Loucy (cell line): ENCODE measurements around the gene NOL6.
A peak's percentile ranks its signal among the peaks of the same experiment; 100 is the strongest.

Experiments used
- H2AFZ ChIP-seq: fragments of 200-600 bp; sonication (generic); 2 replicates; pipeline ENCODE4 v1.6.0; 2016; ENCODE audit warnings: antibody characterized with exemption, mild to moderate bottlenecking, low read length, moderate library complexity
- H3F3A ChIP-seq: fragments of 200-600 bp; 2 replicates; pipeline ENCODE4 v1.6.0; 2016; ENCODE audit warnings: antibody characterized with exemption, low read depth, mild to moderate bottlenecking
- H3K27me3 ChIP-seq: fragments of 200-600 bp; sonication (generic); 2 replicates; pipeline ENCODE4 v1.6.1; 2014; ENCODE audit warnings: low read length, mild to moderate bottlenecking; ENCODE audit not compliant: insufficient read depth, poor library complexity, severe bottlenecking
- H3K36me3 ChIP-seq: fragments of 200-600 bp; sonication (generic); 2 replicates; pipeline ENCODE4 v1.6.1; 2016; ENCODE audit warnings: low read length; ENCODE audit not compliant: insufficient read depth
- H3K4me1 ChIP-seq: fragments of 200-600 bp; sonication (generic); 2 replicates; pipeline ENCODE4 v1.5.1; 2014; ENCODE audit warnings: low read length, mild to moderate bottlenecking; ENCODE audit not compliant: insufficient read depth, poor library complexity, severe bottlenecking
- H3K4me2 ChIP-seq: fragments of 200-600 bp; sonication (generic); 2 replicates; pipeline ENCODE4 v1.6.0; 2014; ENCODE audit warnings: antibody characterized with exemption, low read length, low read depth, mild to moderate bottlenecking; ENCODE audit not compliant: poor library complexity, severe bottlenecking
- H3K4me3 ChIP-seq: fragments of 200-600 bp; sonication (generic); 2 replicates; pipeline ENCODE4 v1.5.1; 2014; ENCODE audit warnings: low read length, mild to moderate bottlenecking, mixed read lengths; ENCODE audit not compliant: poor library complexity, severe bottlenecking
- H3K79me2 ChIP-seq: fragments of 200-600 bp; sonication (generic); 2 replicates; pipeline ENCODE4 v1.6.1; 2014; ENCODE audit warnings: low read length; ENCODE audit not compliant: insufficient read depth
- H3K9ac ChIP-seq: fragments of 200-600 bp; sonication (generic); 2 replicates; pipeline ENCODE4 v1.6.0; 2014; ENCODE audit warnings: mild to moderate bottlenecking, low read depth, low read length, moderate library complexity; ENCODE audit not compliant: poor library complexity, severe bottlenecking
- H3K9me2 ChIP-seq: fragments of 200-600 bp; sonication (generic); replicated peaks from 2 replicates; pipeline ENCODE4 v1.6.1; 2016; ENCODE audit warnings: low read depth, low read length, mixed read lengths
- H3K9me3 ChIP-seq: fragments of 200-600 bp; sonication (generic); 2 replicates; pipeline ENCODE4 v1.6.1; 2014; ENCODE audit warnings: mild to moderate bottlenecking, antibody characterized with exemption, low read length, low read depth; ENCODE audit not compliant: insufficient read depth
- H4K20me1 ChIP-seq: fragments of 200-600 bp; sonication (generic); 2 replicates; pipeline ENCODE4 v1.6.0; 2014; ENCODE audit warnings: antibody characterized with exemption, low read length, mild to moderate bottlenecking; ENCODE audit not compliant: insufficient read depth, poor library complexity, severe bottlenecking
- EZH2phosphoT487 ChIP-seq: fragments of 200-600 bp; IDR thresholded peaks from 2 replicates; pipeline ENCODE4 v1.6.1; 2018; ENCODE audit warnings: antibody characterized with exemption, mild to moderate bottlenecking, moderate library complexity, borderline replicate concordance
- TF ChIP-seq, protein P1 (sequence below): fragments of 200-600 bp; sonication (generic); conservative IDR thresholded peaks from 2 replicates; pipeline ENCODE4 v1.5.1; 2014; ENCODE audit warnings: mild to moderate bottlenecking, antibody characterized with exemption, low read length

Gene NOL6

DNA sequence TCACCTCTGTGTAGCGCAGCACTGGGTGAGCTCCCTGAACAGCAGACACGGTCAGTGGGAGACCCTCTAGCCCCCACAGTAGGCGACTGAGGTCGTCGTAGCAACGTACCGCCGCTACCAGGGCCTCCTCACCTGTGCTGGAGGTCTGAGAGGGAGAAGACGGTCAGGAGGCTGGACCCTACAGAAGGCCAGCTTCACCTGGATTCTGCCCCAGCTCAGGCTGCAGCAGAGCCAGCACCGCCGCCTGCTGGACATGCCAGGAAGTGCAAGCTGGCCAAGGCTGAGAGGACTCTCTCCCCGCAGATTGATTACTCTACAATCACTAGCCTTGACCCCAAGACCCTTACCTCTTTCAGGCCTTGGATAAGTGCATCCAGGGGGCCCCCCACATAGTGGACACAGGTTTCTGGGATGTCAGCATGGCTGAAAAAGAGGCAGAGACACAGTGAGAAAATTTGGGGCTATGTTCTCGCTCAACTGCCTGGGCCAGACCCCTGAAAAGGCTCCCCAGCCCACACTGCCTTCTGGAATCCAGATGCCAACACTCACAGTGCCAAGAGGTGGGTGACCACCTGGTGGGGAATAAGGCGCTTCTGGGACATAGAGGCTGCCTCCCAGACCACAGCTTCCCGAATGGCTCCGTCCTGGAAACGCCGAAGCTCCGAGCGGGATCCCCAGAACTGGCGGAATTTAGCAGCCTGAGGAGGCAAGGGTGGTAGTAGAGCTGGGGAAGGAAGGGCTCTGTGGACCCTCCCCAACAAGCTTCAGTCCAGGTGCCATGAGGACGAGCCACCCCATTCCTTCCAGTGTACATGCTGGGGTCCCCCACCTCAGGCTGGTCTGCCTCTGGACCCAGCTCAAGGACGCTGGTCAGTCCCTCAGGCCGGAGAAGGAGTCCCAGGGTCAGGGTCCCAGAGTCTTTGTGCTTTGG is 6.9 kb downstream of the NOL6 start:
- no peaks in the 10 kb centered on the region for H3K9me3 ChIP-seq
- H3K4me2 ChIP-seq = no peak overlapping the region
- H3K9ac ChIP-seq = no peak overlapping the region
- no peaks in the 10 kb centered on the region for H3K9me2 ChIP-seq
- peaks cover 9% of the 10 kb centered on the region; the same call in 1 of the 2 replicates for H3K79me2 ChIP-seq
- no peak overlapping the region for H2AFZ ChIP-seq
- H4K20me1 ChIP-seq = peaks cover 2% of the 10 kb centered on the region
- no peaks in the 10 kb centered on the region for H3K4me1 ChIP-seq
- H3K36me3 ChIP-seq = peaks cover 92% of the 10 kb centered on the region; the same call in 1 of the 2 replicates
- H3F3A ChIP-seq = no peaks in the 10 kb centered on the region
- no peak overlapping the region for H3K4me3 ChIP-seq
- H3K27me3 ChIP-seq = no peaks in the 10 kb centered on the region
- TF ChIP-seq EZH2phosphoT487 = no peak
- TF ChIP-seq, protein P1, sequence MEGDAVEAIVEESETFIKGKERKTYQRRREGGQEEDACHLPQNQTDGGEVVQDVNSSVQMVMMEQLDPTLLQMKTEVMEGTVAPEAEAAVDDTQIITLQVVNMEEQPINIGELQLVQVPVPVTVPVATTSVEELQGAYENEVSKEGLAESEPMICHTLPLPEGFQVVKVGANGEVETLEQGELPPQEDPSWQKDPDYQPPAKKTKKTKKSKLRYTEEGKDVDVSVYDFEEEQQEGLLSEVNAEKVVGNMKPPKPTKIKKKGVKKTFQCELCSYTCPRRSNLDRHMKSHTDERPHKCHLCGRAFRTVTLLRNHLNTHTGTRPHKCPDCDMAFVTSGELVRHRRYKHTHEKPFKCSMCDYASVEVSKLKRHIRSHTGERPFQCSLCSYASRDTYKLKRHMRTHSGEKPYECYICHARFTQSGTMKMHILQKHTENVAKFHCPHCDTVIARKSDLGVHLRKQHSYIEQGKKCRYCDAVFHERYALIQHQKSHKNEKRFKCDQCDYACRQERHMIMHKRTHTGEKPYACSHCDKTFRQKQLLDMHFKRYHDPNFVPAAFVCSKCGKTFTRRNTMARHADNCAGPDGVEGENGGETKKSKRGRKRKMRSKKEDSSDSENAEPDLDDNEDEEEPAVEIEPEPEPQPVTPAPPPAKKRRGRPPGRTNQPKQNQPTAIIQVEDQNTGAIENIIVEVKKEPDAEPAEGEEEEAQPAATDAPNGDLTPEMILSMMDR = peak; percentile 88

DNA sequence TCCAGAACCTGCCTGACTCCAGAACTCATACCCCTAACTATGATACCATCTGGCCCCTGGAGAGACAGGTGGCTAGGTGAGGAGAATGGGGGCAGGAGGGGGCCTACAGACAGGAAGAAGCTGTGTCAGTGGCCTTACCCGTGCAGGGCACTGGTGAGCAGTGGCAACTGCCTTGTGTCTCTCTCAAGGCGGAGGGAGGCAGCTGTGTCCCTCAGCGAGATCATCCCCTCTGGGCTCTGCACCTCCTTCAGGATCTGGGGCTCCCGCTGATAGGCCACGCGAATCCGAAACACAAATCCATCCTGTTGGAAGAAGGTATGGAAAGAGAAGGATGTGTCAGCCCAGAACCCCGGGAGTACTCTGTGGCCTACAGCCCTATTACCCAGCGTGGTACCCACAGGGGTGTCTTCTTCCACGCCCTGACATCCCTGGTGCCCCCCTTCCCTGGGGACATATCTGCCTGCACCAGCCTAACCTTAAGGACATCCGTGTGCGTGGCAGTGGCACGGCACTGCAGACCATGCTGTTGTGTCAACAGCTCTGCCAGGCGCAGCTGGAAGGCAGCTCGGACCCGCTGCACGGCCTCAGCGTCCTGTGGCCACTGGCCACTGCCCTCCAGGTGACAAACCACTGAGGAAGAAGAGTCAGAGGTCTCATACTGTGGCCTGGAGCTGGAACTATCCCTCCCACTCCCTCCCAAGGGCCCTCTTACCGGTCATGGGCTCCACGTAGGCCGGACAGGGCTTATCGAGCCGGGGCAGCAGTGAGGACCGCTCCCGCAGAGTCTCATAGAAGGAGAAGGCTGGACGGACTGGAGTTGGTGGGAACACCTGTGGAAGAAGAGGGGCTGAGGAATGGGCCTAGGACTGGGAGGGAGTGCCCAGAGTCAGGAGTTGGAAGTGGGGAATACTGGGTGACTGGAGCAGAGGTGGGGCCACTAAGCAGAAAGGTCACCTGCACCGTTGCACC is 7.8 kb downstream of the NOL6 start:
- no peaks in the 10 kb centered on the region for H3K4me1 ChIP-seq
- H3K9ac ChIP-seq = no peak overlapping the region
- peaks cover 88% of the 10 kb centered on the region; the same call in 1 of the 2 replicates for H3K36me3 ChIP-seq
- H3K9me3 ChIP-seq = no peaks in the 10 kb centered on the region
- H3K4me3 ChIP-seq = no peak overlapping the region
- no peak overlapping the region for H3K4me2 ChIP-seq
- H3K9me2 ChIP-seq = no peaks in the 10 kb centered on the region
- TF ChIP-seq, protein P1 = no peak
- TF ChIP-seq EZH2phosphoT487 = no peak
- H3K27me3 ChIP-seq = no peaks in the 10 kb centered on the region
- no peak overlapping the region for H2AFZ ChIP-seq
- no peaks in the 10 kb centered on the region for H3F3A ChIP-seq
- no peaks in the 10 kb centered on the region for H4K20me1 ChIP-seq
- no peaks in the 10 kb centered on the region for H3K79me2 ChIP-seq

DNA sequence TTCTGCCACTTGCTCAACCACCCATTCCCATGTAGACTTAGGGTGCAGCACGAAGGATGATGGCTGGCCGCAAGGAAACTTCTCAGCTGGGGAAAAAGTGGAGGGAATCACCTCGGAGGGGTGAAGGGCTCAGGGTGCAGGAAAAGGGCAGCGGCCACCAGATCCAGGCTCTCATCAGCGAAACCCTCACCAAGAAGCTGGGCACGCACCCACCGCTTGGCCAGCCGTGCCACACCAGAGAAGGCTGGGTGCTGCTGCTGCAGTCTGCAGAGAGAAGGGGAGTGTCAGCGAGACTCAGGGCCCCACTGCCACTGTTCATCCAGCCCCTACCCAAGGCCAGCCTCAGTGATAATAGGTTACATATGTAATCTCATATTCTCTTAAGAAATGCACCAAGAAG is 8.6 kb downstream of the NOL6 start:
- H3K9ac ChIP-seq = no peak overlapping the region
- H3K27me3 ChIP-seq = no peaks in the 10 kb centered on the region
- no peaks in the 10 kb centered on the region for H3F3A ChIP-seq
- H3K4me2 ChIP-seq = no peak overlapping the region
- H3K4me3 ChIP-seq = no peak overlapping the region
- H3K4me1 ChIP-seq = no peaks in the 10 kb centered on the region
- H3K9me2 ChIP-seq = no peaks in the 10 kb centered on the region
- peaks cover 86% of the 10 kb centered on the region; the same call in 1 of the 2 replicates for H3K36me3 ChIP-seq
- no peaks in the 10 kb centered on the region for H3K79me2 ChIP-seq
- no peak overlapping the region for H2AFZ ChIP-seq
- TF ChIP-seq EZH2phosphoT487 = no peak
- TF ChIP-seq, protein P1 = no peak
- H4K20me1 ChIP-seq = no peaks in the 10 kb centered on the region
- H3K9me3 ChIP-seq = no peaks in the 10 kb centered on the region
